AG04450 (cell line): ENCODE measurements around the gene CLTCL1. TPM values are rescaled to one million over a fixed set of nuclear protein-coding genes. Genes with fewer than 3 reads are reported as not detected.
A peak's percentile ranks its signal among the peaks of the same experiment; 100 is the strongest.

Experiments used
- CTCF ChIA-PET: fragments of 300-600, 350-600 bp; formaldehyde crosslinking; extraction: SDS; loops from one replicate; lab custom pipeline; 2022; ENCODE audit warnings: antibody characterized with exemption, inconsistent platforms; lab: Charles Lee
- POLR2A ChIA-PET: fragments of 350-600 bp; formaldehyde crosslinking; extraction: SDS; loops from one replicate; lab custom pipeline; 2021; ENCODE audit warnings: antibody characterized with exemption, inconsistent platforms; lab: Yijun Ruan, JAX
- DNase-seq: peaks from one replicate; pipeline ENCODE4 v3.0.0-alpha.2; 2011; ENCODE audit warnings: low read depth, low spot score
- H3K27ac ChIP-seq: one replicate; pipeline ENCODE4 v1.5.1; 2012; ENCODE audit warnings: low read depth, low read length, control low read depth
- H3K27me3 ChIP-seq: one replicate; pipeline ENCODE4 v1.6.0; 2012; ENCODE audit warnings: low read length; ENCODE audit not compliant: control insufficient read depth, insufficient read depth
- H3K4me3 ChIP-seq: 2 replicates; pipeline ENCODE4 v1.5.1; 2011; ENCODE audit warnings: mild to moderate bottlenecking, low read depth, low read length, control low read depth
- H3K9me3 ChIP-seq: 2 replicates; pipeline ENCODE4 v1.5.1; 2012; ENCODE audit warnings: low read length; ENCODE audit not compliant: control insufficient read depth, insufficient read depth
- CTCF ChIP-seq: IDR thresholded peaks from 2 replicates; pipeline ENCODE4 v1.5.1; 2011; ENCODE audit warnings: low read depth, low read length, control low read depth, inconsistent platforms
- polyA plus RNA-seq: library from polyadenylated mRNA; depleted of rRNA; stranded (reverse); fragments of >200 nt; gene quantifications from 2 replicates; pipeline ENCODE4 v1.2.3, GENCODE V29; 2011

CLTCL1 gene
- polyA plus RNA-seq, 1 experiment, result 6.6 TPM

- POLR2A ChIA-PET, result no interaction called here
- no peaks in the 10 kb centered on the region for H3K27me3 ChIP-seq
- H3K9me3 ChIP-seq, result no peaks in the 10 kb centered on the region
- no peak overlapping the region for H3K4me3 ChIP-seq
- TF ChIP-seq CTCF, result no peak
- DNase-seq, result no peak
- CTCF ChIA-PET, result no interaction called here
- no peak overlapping the region for H3K27ac ChIP-seq
Observed at GRCh38 chr22:19304547-19304946, 13.0 kb upstream of the CLTCL1 start.

- Histone ChIP-seq H3K9me3 (no peaks in the 10 kb centered on the region), H3K4me3 (no peak overlapping the region), H3K27ac (no peak overlapping the region), H3K27me3 (no peaks in the 10 kb centered on the region)
- CTCF ChIA-PET, result no interaction called here
- DNase-seq, result no peak
- POLR2A ChIA-PET, result interaction anchor here (0.6 kb wide), 1 partner anchor 26 kb away, joined by 3 read pairs; no protein-coding TSS in a partner anchor
- no peak for TF ChIP-seq CTCF
Observed at GRCh38 chr22:19303785-19304184, 12.3 kb upstream of the CLTCL1 start.

GRCh38 chr22:19295733-19296132, 4.2 kb upstream of the CLTCL1 start:
- TF ChIP-seq CTCF, result no peak
- Histone ChIP-seq H3K27me3 (peaks cover 4% of the 10 kb centered on the region), H3K27ac (no peak overlapping the region), H3K9me3 (no peaks in the 10 kb centered on the region), H3K4me3 (no peak overlapping the region)
- CTCF ChIA-PET, result interaction anchor here (0.6 to 1.1 kb wide), 2 partner anchors 334 to 335 kb away, joined by 3 read pairs; no protein-coding TSS in a partner anchor
- no peak for DNase-seq
- POLR2A ChIA-PET, result no interaction called here

GRCh38 chr22:19292458-19293230, 1.1 kb upstream of the CLTCL1 start:
- POLR2A ChIA-PET, result interaction anchor here (0.6 kb wide), 1 partner anchor 97 kb away, joined by 3 read pairs; no protein-coding TSS in a partner anchor
- Histone ChIP-seq H3K9me3 (no peaks in the 10 kb centered on the region), H3K27me3 (peaks cover 4% of the 10 kb centered on the region), H3K27ac (no peak overlapping the region), H3K4me3 (peak overlapping the region; percentile 81)
- TF ChIP-seq CTCF, result no peak
- no peak for DNase-seq
- CTCF ChIA-PET, result no interaction called here

DNA sequence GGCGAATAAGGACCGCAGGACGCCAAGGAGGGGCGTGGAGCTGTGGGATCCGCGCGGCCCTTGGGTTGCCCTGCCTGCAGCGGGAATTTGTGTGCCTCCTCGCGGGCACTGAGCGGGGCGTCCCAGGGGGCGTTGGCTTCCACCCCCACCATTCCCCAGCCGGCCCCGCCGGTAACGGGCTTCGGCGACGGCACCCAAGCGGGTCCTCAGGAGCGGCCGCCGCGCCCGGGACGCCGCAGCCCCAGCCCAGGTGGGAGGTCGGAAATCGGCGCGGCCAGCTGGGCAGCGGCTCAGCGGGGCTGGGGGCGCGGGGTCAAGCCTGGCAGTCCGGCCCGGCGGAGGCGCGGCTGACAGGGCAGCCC, 320 bp downstream of the CLTCL1 start:
- TF ChIP-seq CTCF, result 0 out of 2 replicates have a peak, but pooled peaks have one; percentile 1
- peak overlapping the region; percentile 71 for H3K4me3 ChIP-seq
- POLR2A ChIA-PET, result interaction anchor here (1.5 kb wide), 1 partner anchor 113 kb away, joined by 6 read pairs; the partner anchor contains the start of gene SLC25A1
- no peak overlapping the region for H3K27ac ChIP-seq
- no peaks in the 10 kb centered on the region for H3K9me3 ChIP-seq
- no peak for DNase-seq
- no peaks in the 10 kb centered on the region for H3K27me3 ChIP-seq
- CTCF ChIA-PET, result interaction anchor here (0.6 to 1.2 kb wide), 2 partner anchors 9 to 31 kb away, joined by 3 to 4 read pairs; no protein-coding TSS in a partner anchor
